GM08714 (cell line): ENCODE data around the gene SLIT3.

Experiments
- H3K4me3 ChIP-seq: fragments of 200-500 bp; sonication (Bioruptor generic); 2 replicates; pipeline ENCODE4 v1.5.1; 2014; ENCODE audit warnings: mild to moderate bottlenecking, low read length, inconsistent platforms
- ZNF274 ChIP-seq: IDR thresholded peaks from 2 replicates; pipeline ENCODE4 v1.6.1; 2012; ENCODE audit warnings: mild to moderate bottlenecking, low read depth, low read length

SLIT3 gene

GRCh38 chr5:168879331-168879730 lies 421.6 kb downstream of the SLIT3 start:
- no peak overlapping the region; the same call in 1 of the 2 replicates for H3K4me3 ChIP-seq
- no peak for TF ChIP-seq ZNF274

GRCh38 chr5:168878135-168878745 lies 422.7 kb downstream of the SLIT3 start:
- TF ChIP-seq ZNF274: no peak
- no peak overlapping the region for H3K4me3 ChIP-seq

GRCh38 chr5:168877132-168877892 lies 423.6 kb downstream of the SLIT3 start:
- TF ChIP-seq ZNF274: no peak
- H3K4me3 ChIP-seq: no peak overlapping the region

GRCh38 chr5:168876419-168876818 lies 424.5 kb downstream of the SLIT3 start:
- H3K4me3 ChIP-seq: no peak overlapping the region
- no peak for TF ChIP-seq ZNF274

- TF ChIP-seq ZNF274: no peak
- no peak overlapping the region for H3K4me3 ChIP-seq
These were observed 425.1 kb downstream of the SLIT3 start for GRCh38 chr5:168875832-168876231.

GRCh38 chr5:168874713-168875380 lies 426.1 kb downstream of the SLIT3 start:
- TF ChIP-seq ZNF274: no peak
- H3K4me3 ChIP-seq: no peak overlapping the region

GRCh38 chr5:168872246-168872645 lies 428.7 kb downstream of the SLIT3 start:
- H3K4me3 ChIP-seq: no peak overlapping the region
- TF ChIP-seq ZNF274: no peak

- TF ChIP-seq ZNF274: no peak
- no peak overlapping the region for H3K4me3 ChIP-seq
These were observed 430.0 kb downstream of the SLIT3 start for GRCh38 chr5:168870910-168871309.

GRCh38 chr5:168869615-168870227 lies 431.2 kb downstream of the SLIT3 start:
- TF ChIP-seq ZNF274: no peak
- no peak overlapping the region for H3K4me3 ChIP-seq

GRCh38 chr5:168867241-168867640 lies 433.7 kb downstream of the SLIT3 start:
- no peak overlapping the region for H3K4me3 ChIP-seq

GRCh38 chr5:168865968-168866367 lies 435.0 kb downstream of the SLIT3 start:
- no peak overlapping the region for H3K4me3 ChIP-seq
- no peak for TF ChIP-seq ZNF274

More at GRCh38 chr5:168867241-168867640, 433.7 kb downstream of the SLIT3 start:
- TF ChIP-seq ZNF274: no peak

GRCh38 chr5:168863021-168863420 lies 437.9 kb downstream of the SLIT3 start:
- TF ChIP-seq ZNF274: no peak
- H3K4me3 ChIP-seq: no peak overlapping the region

- no peak overlapping the region for H3K4me3 ChIP-seq
- no peak for TF ChIP-seq ZNF274
These were observed 440.4 kb downstream of the SLIT3 start for GRCh38 chr5:168860503-168860902.

GRCh38 chr5:168860081-168860480 lies 440.9 kb downstream of the SLIT3 start:
- no peak for TF ChIP-seq ZNF274
- H3K4me3 ChIP-seq: no peak overlapping the region

GRCh38 chr5:168859471-168859870 lies 441.5 kb downstream of the SLIT3 start:
- H3K4me3 ChIP-seq: no peak overlapping the region
- no peak for TF ChIP-seq ZNF274

GRCh38 chr5:168858994-168859393 lies 441.9 kb downstream of the SLIT3 start:
- TF ChIP-seq ZNF274: no peak
- no peak overlapping the region for H3K4me3 ChIP-seq
